HepG2 (cell line): ENCODE data around the gene SSC5D. TPM values are rescaled to one million over a fixed set of nuclear protein-coding genes. Genes with fewer than 3 reads are reported as not detected.

Experiments
- ATAC-seq: fragments of 200-7000 bp; cut with Tn5 transposase; 3 replicates; pipeline ENCODE4 v1.9.1; 2020; ENCODE audit warnings: mild to moderate bottlenecking, moderate library complexity
- BruUV-seq: library from RNA; stranded (reverse); fragments of 400-500 nt; replicated peaks from 2 replicates; lab custom pipeline; 2021; lab: Mats Ljungman, UMichigan
- CTCF ChIA-PET: fragments of 300-600 bp; formaldehyde crosslinking; extraction: SDS; loops from one replicate; lab custom pipeline; 2021; ENCODE audit warnings: low total read pairs, inconsistent platforms, low intra/inter-chr PET ratio; lab: Yijun Ruan, JAX
- POLR2A ChIA-PET: fragments of 350-600 bp; sonication (Branson Sonifier 250); formaldehyde crosslinking; loops from one replicate; lab custom pipeline; 2020; ENCODE audit warnings: antibody characterized with exemption, inconsistent platforms; lab: Yijun Ruan, JAX
- DNase-seq: peaks from one replicate; pipeline ENCODE4 v3.0.0-alpha.2; 2015; ENCODE audit warnings: low spot score
- FAIRE-seq: peaks from 3 replicates; lab custom pipeline; 2011; peaks lifted over from hg19 to GRCh38; lab: Jason Lieb, UNC
- H2AFZ ChIP-seq: one replicate; pipeline ENCODE4 v1.6.1; 2011; ENCODE audit warnings: low read length, inconsistent platforms
- H3K27ac ChIP-seq: fragments of 300-600 bp; 3 replicates; pipeline ENCODE4 v1.8.0; 2011; ENCODE audit warnings: mixed run types, mild to moderate bottlenecking, mixed read lengths, low read length, inconsistent platforms; ENCODE audit not compliant: insufficient read depth; ENCODE audit errors: extremely low read length
- H3K27me3 ChIP-seq, 2 experiments: fragments of 200-600 bp in 1 of 2; 2 replicates in 1 of 2; 3 replicates in 1 of 2; pipeline versions ENCODE4 v1.6.0 to v1.8.0; 2011; ENCODE audit warnings: low read length in 2 of 2, mild to moderate bottlenecking in 2 of 2, moderate library complexity in 2 of 2, inconsistent platforms in 1 of 2; ENCODE audit not compliant: insufficient read depth in 2 of 2, control insufficient read depth in 1 of 2
- H3K36me3 ChIP-seq, 2 experiments: fragments of 200-600 bp in 1 of 2; replicated peaks in 1 of 2; 2 replicates in 1 of 2; 3 replicates in 1 of 2; pipeline versions ENCODE4 v1.5.1 to v1.8.0; 2011; ENCODE audit warnings: low read length in 2 of 2, inconsistent platforms in 1 of 2; ENCODE audit not compliant: insufficient read depth in 2 of 2, control insufficient read depth in 1 of 2
- H3K4me1 ChIP-seq: 2 replicates; pipeline ENCODE4 v1.5.1; 2012; ENCODE audit warnings: low read length, inconsistent platforms; ENCODE audit not compliant: insufficient read depth
- H3K4me2 ChIP-seq: 2 replicates; pipeline ENCODE4 v1.6.0; 2011; ENCODE audit warnings: low read depth, low read length, inconsistent platforms
- H3K4me3 ChIP-seq, 3 experiments: fragments of 200-600 bp in 1 of 3; sonication (generic), shearing (Covaris generic) in 1 of 3; replicated peaks in 1 of 3; 2 replicates each; pipeline ENCODE4 v1.5.1; 2011 to 2016; ENCODE audit warnings: low read length in 3 of 3, inconsistent platforms in 2 of 3, low read depth in 2 of 3, mild to moderate bottlenecking in 2 of 3, control low read depth in 1 of 3, mixed read lengths in 1 of 3; ENCODE audit not compliant: insufficient read depth in 1 of 3
- H3K79me2 ChIP-seq: one replicate; pipeline ENCODE4 v1.6.1; 2011; ENCODE audit warnings: low read length, inconsistent platforms; ENCODE audit not compliant: insufficient read depth
- H3K9ac ChIP-seq: 2 replicates; pipeline ENCODE4 v1.6.0; 2011; ENCODE audit warnings: mild to moderate bottlenecking, low read depth, low read length, inconsistent platforms; ENCODE audit not compliant: insufficient read depth
- H3K9me3 ChIP-seq: 2 replicates; pipeline ENCODE4 v1.5.1; 2012; ENCODE audit warnings: mild to moderate bottlenecking, low read length
- H4K20me1 ChIP-seq: 2 replicates; pipeline ENCODE4 v1.6.0; 2011; ENCODE audit warnings: inconsistent platforms, mild to moderate bottlenecking, low read length, moderate library complexity; ENCODE audit not compliant: insufficient read depth
- ARNT ChIP-seq: fragments of 450-650 bp; IDR thresholded peaks from 2 replicates; pipeline ENCODE4 v1.6.1; 2017
- HOXA9 ChIP-seq: sonication (generic); formaldehyde crosslinking; IDR thresholded peaks from 2 replicates; pipeline ENCODE4 v1.8.1; 2022; ENCODE audit warnings: missing genetic modification reagents, mild to moderate bottlenecking, moderate library complexity, borderline replicate concordance
- LRRFIP1 ChIP-seq: sonication (generic); formaldehyde crosslinking; conservative IDR thresholded peaks from 2 replicates; pipeline ENCODE4 v1.4.0; 2020; ENCODE audit warnings: missing genetic modification reagents
- TSC22D2 ChIP-seq: sonication (generic); formaldehyde crosslinking; IDR thresholded peaks from 2 replicates; pipeline ENCODE4 v1.5.1; 2020; ENCODE audit warnings: missing genetic modification reagents, mild to moderate bottlenecking, borderline replicate concordance
- ZNF451 ChIP-seq: sonication (generic); formaldehyde crosslinking; IDR thresholded peaks from 2 replicates; pipeline ENCODE4 v1.5.0; 2020; ENCODE audit warnings: mild to moderate bottlenecking, missing genetic modification reagents
- ZNF619 ChIP-seq: sonication (generic); formaldehyde crosslinking; IDR thresholded peaks from 2 replicates; pipeline ENCODE4 v1.4.0; 2020; ENCODE audit warnings: mild to moderate bottlenecking, missing genetic modification reagents
- ZNF839 ChIP-seq: sonication (generic); formaldehyde crosslinking; IDR thresholded peaks from 2 replicates; pipeline ENCODE4 v1.4.0; 2020; ENCODE audit warnings: missing genetic modification reagents, mild to moderate bottlenecking, borderline replicate concordance
- WGBS: methylation state at CpG from one replicate; pipeline ENCODE4 v1.1.6; 2017; ENCODE audit warnings: low lambda C conversion rate; 5-methylcytosine and 5-hydroxymethylcytosine counted together
- in situ Hi-C: cut with HindIII; loops from 2 replicates; pipeline ENCODE4 v1.10.0; 2017; ENCODE audit warnings: low pct_unique_long_range_greater_than_20kb; ENCODE audit not compliant: extremely low pct_ligation_motif_present
- intact Hi-C: fragments of 100-400 bp; cut with micrococcal nuclease; formaldehyde crosslinking; loops from one replicate; pipeline ENCODE4 v1.10.0; 2022; ENCODE audit not compliant: unreplicated experiment
- polyA plus RNA-seq, 8 experiments: library from polyadenylated mRNA; depleted of rRNA in 3 of 8; stranded (reverse) in 7 of 8; unstranded in 1 of 8; fragments of >200 nt; fragmentation: Illumina TruSeq in 4 of 8; extraction: Trizol in 4 of 8; gene quantifications; 2 replicates each; pipeline versions ENCODE4 v1.2.1 to v1.2.3, GENCODE V29; 2011 to 2016; ENCODE audit warnings: low read depth in 4 of 8, missing spikeins in 1 of 8, mixed read lengths in 1 of 8; ENCODE audit not compliant: insufficient read depth in 1 of 8
- total RNA-seq, 5 experiments: library from RNA; depleted of rRNA; stranded (reverse); fragments of >200 nt; fragmentation: Illumina TruSeq; extraction: Trizol; gene quantifications; 2 replicates each; pipeline ENCODE4 v1.2.3, GENCODE V29; 2016; ENCODE audit warnings: low read depth in 1 of 5
- TF ChIP-seq, protein P1 (sequence below): sonication (generic); formaldehyde crosslinking; IDR thresholded peaks from 2 replicates; pipeline ENCODE4 v1.8.1; 2023; ENCODE audit warnings: mild to moderate bottlenecking, missing genetic modification reagents

Gene SSC5D
- total and polyA plus RNA-seq, 2 of the 13 experiments (the other 11 are each of a cell fraction or from before 2014, with no cell fraction given): not detected

- H3K27me3 ChIP-seq: no peaks in the 10 kb centered on the region; a peak in 1 of 5 replicates
- H3K79me2 ChIP-seq: peaks cover 11% of the 10 kb centered on the region
- no TSS peak for BruUV-seq
- peaks cover 24% of the 10 kb centered on the region for H3K4me1 ChIP-seq
- FAIRE-seq (no peak), ATAC-seq (no peak), DNase-seq (no peak)
- no peak overlapping the region for H2AFZ ChIP-seq
- in situ Hi-C loops (no loop called here), intact Hi-C loops (no loop called here)
- H3K9ac ChIP-seq: no peak overlapping the region
- WGBS: 96% methylated on average over 29 of the region's 52 CpGs
- CTCF ChIA-PET: no interaction called here
- POLR2A ChIA-PET: no interaction called here
- no peaks in the 10 kb centered on the region for H3K36me3 ChIP-seq
- no peak for TF ChIP-seq ZNF619 (CRISPR knock-in tag)
- TF ChIP-seq LRRFIP1 (CRISPR knock-in tag): no peak
- TF ChIP-seq, protein P1, sequence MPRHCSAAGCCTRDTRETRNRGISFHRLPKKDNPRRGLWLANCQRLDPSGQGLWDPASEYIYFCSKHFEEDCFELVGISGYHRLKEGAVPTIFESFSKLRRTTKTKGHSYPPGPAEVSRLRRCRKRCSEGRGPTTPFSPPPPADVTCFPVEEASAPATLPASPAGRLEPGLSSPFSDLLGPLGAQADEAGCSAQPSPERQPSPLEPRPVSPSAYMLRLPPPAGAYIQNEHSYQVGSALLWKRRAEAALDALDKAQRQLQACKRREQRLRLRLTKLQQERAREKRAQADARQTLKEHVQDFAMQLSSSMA (CRISPR knock-in tag): no peak
- no peak for TF ChIP-seq ARNT
- TF ChIP-seq HOXA9 (CRISPR knock-in tag): no peak
- TF ChIP-seq TSC22D2 (CRISPR knock-in tag): no peak
- no peak for TF ChIP-seq ZNF839
- TF ChIP-seq ZNF451: no peak
- H3K27ac ChIP-seq: no peak overlapping the region
- no peaks in the 10 kb centered on the region for H4K20me1 ChIP-seq
- no peak overlapping the region for H3K4me2 ChIP-seq
- no peak overlapping the region for H3K4me3 ChIP-seq
- no peaks in the 10 kb centered on the region for H3K9me3 ChIP-seq
Observed at GRCh38 chr19:55481148-55481793, 7.0 kb upstream of the SSC5D start.
